Heart left ventricle (tissue), 16 donors: Measurements from ENCODE around the gene SLC22A23. TPM values are rescaled to one million over a fixed set of nuclear protein-coding genes. Genes with fewer than 3 reads are reported as not detected.

Experiments
- ATAC-seq, 4 donors: fragments of 200-7000 bp; cut with Tn5 transposase; one replicate each; pipeline ENCODE4 v1.9.1; 2020 to 2022; ENCODE audit warnings: moderate library complexity in 4 of 4, mild to moderate bottlenecking in 3 of 4, moderate number of reproducible peaks in 1 of 4
- DNase-seq, 5 donors: peaks; one replicate each; pipeline ENCODE4 v3.0.0-alpha.2; 2020
- H3K27ac ChIP-seq, 12 donors: fragments of 200-600 bp; sonication (generic) in 4 of 12; one replicate each; pipeline versions ENCODE4 v1.5.0 to v1.8.0; 2016 to 2022; ENCODE audit warnings: mild to moderate bottlenecking in 2 of 12
- H3K27me3 ChIP-seq, 9 donors: fragments of 200-600 bp; sonication (generic) in 2 of 9; one replicate each; pipeline versions ENCODE4 v1.5.1 to v1.8.0; 2016 to 2022; ENCODE audit warnings: mild to moderate bottlenecking in 3 of 9
- H3K36me3 ChIP-seq, 9 donors: fragments of 200-600 bp; sonication (generic) in 2 of 9; one replicate each; pipeline versions ENCODE4 v1.5.0 to v1.8.0; 2018 to 2022; ENCODE audit warnings: mild to moderate bottlenecking in 2 of 9
- H3K4me1 ChIP-seq, 12 donors: fragments of 200-600 bp; sonication (generic) in 4 of 12; one replicate each; pipeline versions ENCODE4 v1.5.0 to v1.8.0; 2016 to 2022; ENCODE audit warnings: mild to moderate bottlenecking in 3 of 12
- H3K4me3 ChIP-seq, 12 donors: fragments of 200-600 bp; sonication (generic) in 4 of 12; one replicate each; pipeline versions ENCODE4 v1.5.0 to v1.8.0; 2017 to 2022; ENCODE audit warnings: mild to moderate bottlenecking in 9 of 12, moderate library complexity in 4 of 12
- H3K9me3 ChIP-seq, 12 donors: fragments of 200-600 bp; sonication (generic) in 4 of 12; one replicate each; pipeline versions ENCODE4 v1.5.0 to v1.8.0; 2016 to 2022; ENCODE audit warnings: mild to moderate bottlenecking in 1 of 12
- POLR2A ChIP-seq, 2 donors: fragments of 450-650 bp; IDR thresholded peaks; one replicate each; pipeline ENCODE4 v1.6.1; 2017; ENCODE audit warnings: antibody characterized with exemption in 2 of 2, mild to moderate bottlenecking in 2 of 2, moderate library complexity in 2 of 2
- WGBS, 4 donors: extraction: QIAGEN DNeasy Blood & Tissue Kit in 2 of 4; methylation state at CpG; one replicate each; pipeline versions ENCODE4 v1.1.5 to v1.1.7; 2013 to 2018; 5-methylcytosine and 5-hydroxymethylcytosine counted together
- intact Hi-C, 10 donors: fragments of 100-400 bp; cut with DNase I; formaldehyde crosslinking; loops; one replicate each; pipeline versions ENCODE4 v1.11.1 to v1.14.2; 2022
- polyA plus RNA-seq, 2 donors: library from polyadenylated mRNA; stranded (reverse); fragments of 200-250 nt; gene quantifications; one replicate each; pipeline ENCODE4 v1.2.3, GENCODE V29; 2013
- total RNA-seq, 9 donors: library from RNA; depleted of rRNA in 2 of 9; stranded (reverse); fragments of >200 nt in 2 of 9; fragmentation: NEBNext Ultra II Directional in 3 of 9; extraction: Animal tissue kit (Norgen Biotek cat#: 25700) in 3 of 9; gene quantifications; one replicate each; pipeline versions ENCODE4 v1.1.0 to v1.2.4, GENCODE V29; 2016 to 2023
- TF ChIP-seq, protein P1 (sequence below), 12 donors: fragments of 200-600 bp; sonication (generic) in 4 of 12; IDR thresholded peaks; one replicate each; pipeline versions ENCODE4 v1.5.0 to v1.8.0; 2018 to 2022; ENCODE audit warnings: antibody characterized with exemption in 12 of 12, mild to moderate bottlenecking in 5 of 12
- donor health status: ischemic (EF 13 %, LVEDD 7.1; RV severe dilation, severe dysfunction).
- donor health status: healthy with polysubstance abuse.
- donor health status: DM: no; HTN: yes; CAD: no.
- donor health status: DM: no; HTN: no; CAD: no.
- donor health status: ischemic (EF 25% LVEDD 6.9; RV normal size, moderate dysfunction).
- donor health status: ischemic (EF 25% LVEDD 5.7; RV mildly dilated, moderate dysfunction).
- donor health status: healthy.
- donor health status: DM: yes; HTN: yes; CAD: no.
- donor health status: ischemic (EF 35%, LVEDD 5.7; RV mildly dilated, moderate dysfunction).
- donor health status: nonischemic (EF 11% LVEDD 7.7; RV severe dilation, severe dysfunction).
- donor health status: DM: yes; HTN: yes; CAD: no.
- donor health status: PGD.
- donor health status: ischemic (EF 29% LVEDD 5.4; RV normal size, mild dysfunction).
- donor health status: nonischemic (EF 23%, LVEDD 6.1; RV moderate dilation, normal function).

SLC22A23 gene
- total and polyA plus RNA-seq, 11 donors, result 2.9 to 12.4 (median 5.2) TPM

DNA sequence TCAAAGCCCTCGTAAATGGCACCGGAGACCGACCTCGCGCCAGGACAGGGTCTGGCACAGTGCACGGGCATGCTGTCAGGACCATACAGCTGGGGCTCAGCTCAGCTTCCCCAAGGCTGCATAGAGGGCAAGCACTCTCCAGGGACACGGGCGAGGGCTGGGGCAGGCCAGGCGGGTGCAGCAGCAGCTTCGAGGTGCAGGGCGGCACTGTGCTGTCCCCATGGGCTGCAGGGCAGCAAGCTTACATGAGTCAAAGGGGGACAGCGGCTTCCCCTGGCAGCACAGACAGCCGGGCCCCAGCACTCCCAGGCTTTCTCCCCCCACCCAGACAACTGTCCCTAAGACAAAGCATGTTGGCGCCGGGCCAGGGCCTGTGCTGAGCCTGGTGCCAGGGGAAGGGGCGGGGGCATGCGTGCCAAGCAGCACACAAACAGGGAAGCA lies 172.4 kb downstream of the SLC22A23 start:
- no peak for TF ChIP-seq POLR2A (IDR thresholded peaks at IDR 0.05)
- Histone ChIP-seq H3K9me3 (no peaks in the 10 kb centered on the region), H3K27ac (no peak overlapping the region), H3K27me3 (no peaks in the 10 kb centered on the region), H3K36me3 (peaks cover 0 to 6% (median 0%) of the 10 kb centered on the region in 9 donors), H3K4me3 (no peak overlapping the region), H3K4me1 (peaks cover 0 to 35% (median 18%) of the 10 kb centered on the region in 12 donors)
- ATAC-seq (no peak), DNase-seq (no peak)
- intact Hi-C loops, result loop anchor here in 6 of 10 donors (5.0 to 10.0 kb wide), 3 partner anchors 170 to 600 kb away; partner anchors contain the start of gene SLC22A23 (in 6 of the 6)
- 77 to 88% (median 82%) methylated on average over 10 to 17 of the region's 17 CpGs for WGBS, 4 donors

DNA sequence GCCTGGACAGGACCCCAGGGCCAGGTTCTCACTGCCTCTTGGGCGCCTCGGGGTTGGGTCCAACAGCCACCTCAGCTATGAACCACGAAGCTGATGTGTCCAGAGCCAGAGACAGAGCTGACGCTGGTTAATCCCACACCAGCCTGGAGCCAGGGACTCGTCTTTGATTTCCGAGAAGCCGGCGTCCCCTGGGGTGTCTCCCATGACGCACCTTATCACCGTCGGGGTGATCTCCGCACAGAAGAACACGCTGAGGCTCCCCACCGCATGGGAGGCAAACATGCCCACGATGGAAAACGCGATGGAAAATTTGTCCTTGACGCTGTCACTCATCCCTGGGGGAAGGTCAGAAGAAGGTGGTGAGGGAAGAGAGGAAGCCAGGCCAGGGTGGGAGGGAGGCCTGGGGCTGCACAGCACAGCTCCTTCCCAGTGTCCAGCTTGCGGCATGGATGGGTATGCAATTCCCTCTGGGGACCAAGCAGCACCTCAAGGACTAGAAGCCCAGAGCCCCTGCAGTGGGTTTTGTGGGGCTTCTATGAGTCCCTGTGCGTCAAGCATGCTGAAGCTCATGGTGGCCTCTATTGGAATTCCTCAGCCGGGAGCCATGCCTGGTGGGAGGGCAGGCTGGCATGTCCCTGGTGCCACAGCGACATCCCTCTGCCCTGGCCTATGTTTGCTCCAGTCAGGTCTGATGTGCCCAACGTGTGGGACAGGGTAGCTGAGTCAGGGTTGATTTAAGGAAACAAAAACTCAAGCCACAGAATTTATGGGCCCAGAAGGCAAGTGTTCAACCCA lies 173.0 kb downstream of the SLC22A23 start:
- TF ChIP-seq, protein P1, sequence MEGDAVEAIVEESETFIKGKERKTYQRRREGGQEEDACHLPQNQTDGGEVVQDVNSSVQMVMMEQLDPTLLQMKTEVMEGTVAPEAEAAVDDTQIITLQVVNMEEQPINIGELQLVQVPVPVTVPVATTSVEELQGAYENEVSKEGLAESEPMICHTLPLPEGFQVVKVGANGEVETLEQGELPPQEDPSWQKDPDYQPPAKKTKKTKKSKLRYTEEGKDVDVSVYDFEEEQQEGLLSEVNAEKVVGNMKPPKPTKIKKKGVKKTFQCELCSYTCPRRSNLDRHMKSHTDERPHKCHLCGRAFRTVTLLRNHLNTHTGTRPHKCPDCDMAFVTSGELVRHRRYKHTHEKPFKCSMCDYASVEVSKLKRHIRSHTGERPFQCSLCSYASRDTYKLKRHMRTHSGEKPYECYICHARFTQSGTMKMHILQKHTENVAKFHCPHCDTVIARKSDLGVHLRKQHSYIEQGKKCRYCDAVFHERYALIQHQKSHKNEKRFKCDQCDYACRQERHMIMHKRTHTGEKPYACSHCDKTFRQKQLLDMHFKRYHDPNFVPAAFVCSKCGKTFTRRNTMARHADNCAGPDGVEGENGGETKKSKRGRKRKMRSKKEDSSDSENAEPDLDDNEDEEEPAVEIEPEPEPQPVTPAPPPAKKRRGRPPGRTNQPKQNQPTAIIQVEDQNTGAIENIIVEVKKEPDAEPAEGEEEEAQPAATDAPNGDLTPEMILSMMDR (IDR thresholded peaks at IDR 0.05), result no peak
- TF ChIP-seq POLR2A (IDR thresholded peaks at IDR 0.05), result no peak
- H3K4me3 ChIP-seq, result no peak overlapping the region
- DNase-seq, result no peak
- no peaks in the 10 kb centered on the region for H3K27me3 ChIP-seq
- H3K27ac ChIP-seq, result no peak overlapping the region
- intact Hi-C loops, result loop anchor here in 6 of 10 donors (5.0 to 10.0 kb wide), 3 partner anchors 171 to 601 kb away; partner anchors contain the start of gene SLC22A23 (in 6 of the 6)
- H3K4me1 ChIP-seq, result peaks cover 0 to 29% (median 18%) of the 10 kb centered on the region in 12 donors
- H3K36me3 ChIP-seq, result peaks cover 0 to 6% (median 0%) of the 10 kb centered on the region in 9 donors
- 92 to 94% (median 93%) methylated on average over 22 to 23 of the region's 23 CpGs for WGBS, 4 donors
- no peak for ATAC-seq
- H3K9me3 ChIP-seq, result no peaks in the 10 kb centered on the region

DNA sequence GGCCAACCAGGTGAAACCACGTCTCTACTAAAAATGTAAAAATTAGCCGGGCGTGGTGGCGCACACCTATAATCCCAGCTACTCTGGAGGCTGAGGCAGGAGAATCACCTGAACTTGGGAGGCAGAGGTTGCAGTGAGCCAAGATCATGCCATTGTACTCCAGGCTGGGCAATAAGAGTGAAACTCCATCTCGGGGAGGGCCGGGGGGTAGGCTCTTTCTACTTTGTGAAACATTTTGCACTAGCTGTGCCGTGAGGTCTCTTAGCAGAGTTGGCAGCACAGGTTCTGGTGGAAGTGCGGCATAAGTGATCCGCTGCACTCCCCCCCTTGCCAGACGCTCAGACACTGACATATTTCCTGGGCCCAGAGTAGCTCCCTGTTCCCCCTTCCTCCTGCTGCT lies 173.6 kb downstream of the SLC22A23 start:
- H3K27ac ChIP-seq, result no peak overlapping the region
- intact Hi-C loops, result loop anchor here in 6 of 10 donors (5.0 to 10.0 kb wide), 3 partner anchors 172 to 602 kb away; partner anchors contain the start of gene SLC22A23 (in 6 of the 6)
- peaks cover 0 to 6% (median 0%) of the 10 kb centered on the region in 9 donors for H3K36me3 ChIP-seq
- TF ChIP-seq POLR2A (IDR thresholded peaks at IDR 0.05), result no peak
- TF ChIP-seq, protein P1 (IDR thresholded peaks at IDR 0.05), result no peak
- peaks cover 0 to 28% (median 18%) of the 10 kb centered on the region in 12 donors for H3K4me1 ChIP-seq
- 89 to 98% (median 96%) methylated on average over 10 of the region's 10 CpGs for WGBS, 4 donors
- DNase-seq (no peak), ATAC-seq (no peak)
- no peaks in the 10 kb centered on the region for H3K9me3 ChIP-seq
- H3K4me3 ChIP-seq, result no peak overlapping the region
- no peaks in the 10 kb centered on the region for H3K27me3 ChIP-seq

DNA sequence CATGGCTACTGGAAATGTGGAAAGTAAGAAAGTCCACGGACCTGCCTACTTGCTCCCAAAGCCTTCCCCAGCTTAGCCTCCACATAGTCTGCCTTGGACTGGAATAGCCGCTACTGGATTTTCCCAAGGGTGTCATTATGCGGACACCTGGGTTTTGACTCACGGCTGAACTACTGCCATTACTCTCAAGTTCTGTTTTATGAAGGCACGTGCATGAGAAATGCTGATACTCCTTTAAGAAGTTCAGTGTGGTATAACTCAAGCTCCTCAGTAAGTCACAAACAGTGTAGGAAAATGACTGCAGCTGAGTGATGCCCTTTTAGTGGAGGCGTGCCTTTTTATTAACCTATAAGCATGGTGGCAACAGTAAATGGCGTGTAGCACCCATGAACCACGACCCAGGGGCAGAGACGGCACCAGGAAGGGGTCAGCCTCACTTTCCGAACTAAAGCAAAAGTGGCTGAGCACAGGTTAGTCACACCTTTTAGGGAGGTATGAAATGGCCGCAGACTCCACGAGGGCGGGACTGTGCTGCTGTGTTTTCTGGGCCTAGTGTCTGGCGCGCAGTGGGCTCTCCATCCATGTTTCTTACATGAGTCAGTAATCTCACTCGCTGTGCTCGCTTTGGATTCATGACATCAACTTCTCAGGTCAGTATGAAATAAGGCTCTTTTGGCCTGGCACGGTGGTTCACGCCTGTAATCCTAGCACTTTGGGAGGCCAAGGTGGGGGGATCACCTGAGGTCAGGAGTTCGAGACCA lies 174.2 kb downstream of the SLC22A23 start:
- intact Hi-C loops, result loop anchor here in 6 of 10 donors (5.0 to 10.0 kb wide), 3 partner anchors 172 to 602 kb away; partner anchors contain the start of gene SLC22A23 (in 6 of the 6)
- H3K4me1 ChIP-seq, result peaks cover 0 to 28% (median 18%) of the 10 kb centered on the region in 12 donors
- peak overlapping the region in 10 of 12 donors; percentile 5 to 71 (median 50) for H3K27ac ChIP-seq
- H3K9me3 ChIP-seq, result no peaks in the 10 kb centered on the region
- no peak overlapping the region for H3K4me3 ChIP-seq
- peak in 2 of 4 donors; percentile 6 to 10 for ATAC-seq
- H3K27me3 ChIP-seq, result no peaks in the 10 kb centered on the region
- TF ChIP-seq, protein P1 (IDR thresholded peaks at IDR 0.05), result no peak
- no peak for TF ChIP-seq POLR2A (IDR thresholded peaks at IDR 0.05)
- DNase-seq, result no peak
- peaks cover 0 to 6% (median 0%) of the 10 kb centered on the region in 9 donors for H3K36me3 ChIP-seq
- 84 to 90% (median 87%) methylated on average over 20 of the region's 20 CpGs for WGBS, 4 donors
